ENCODE data around the gene PKN2.

The PKN2 gene

GRCh38 chr1:88698140-88698539 lies 14.1 kb downstream of the PKN2 start:
- Histone ChIP-seq H3K9ac (ENCODE audit: low read length) (no peak overlapping the region), H3K9me3 (replicated peaks; ENCODE audit: insufficient read depth, low read length) (no peaks in the 10 kb centered on the region), H3F3A (ENCODE audit: insufficient read depth, low read length) (peaks cover 4% of the 10 kb centered on the region; the same call in 1 of the 2 replicates), H3K9me2 (replicated peaks; ENCODE audit: insufficient read depth, low read length) (no peaks in the 10 kb centered on the region), H4K20me1 (ENCODE audit: insufficient read depth, low read length) (peaks cover 9% of the 10 kb centered on the region; the same call in 1 of the 2 replicates), H3K4me3 (ENCODE audit: low read length) (no peak overlapping the region), H3K79me2 (ENCODE audit: low read length) (peaks cover 85% of the 10 kb centered on the region), H3K4me2 (ENCODE audit: low read depth, low read length) (no peak overlapping the region), H3K27ac (ENCODE audit: low read length) (no peak overlapping the region), H3K27me3 (replicated peaks; ENCODE audit: insufficient read depth, low read length) (no peaks in the 10 kb centered on the region), H3K4me1 (ENCODE audit: low read length) (peaks cover 17% of the 10 kb centered on the region), H3K36me3 (replicated peaks; ENCODE audit: insufficient read depth, low read length) (no peaks in the 10 kb centered on the region), H2AFZ (ENCODE audit: low read length) (no peak overlapping the region)
- TF ChIP-seq EZH2 (optimal IDR thresholded peaks at IDR 0.05; ENCODE audit: low read depth, low read length): no peak
- TF ChIP-seq EZH2phosphoT487 (IDR thresholded peaks at IDR 0.05; ENCODE audit: low read length): no peak
- TF ChIP-seq CTCF (IDR thresholded peaks at IDR 0.05; ENCODE audit: low read length): no peak
- no peak for DNase-seq

- Histone ChIP-seq H3K4me3 (ENCODE audit: low read length) (no peak overlapping the region), H3F3A (ENCODE audit: insufficient read depth, low read length) (peaks cover 4% of the 10 kb centered on the region; the same call in 1 of the 2 replicates), H2AFZ (ENCODE audit: low read length) (no peak overlapping the region), H3K9ac (ENCODE audit: low read length) (no peak overlapping the region), H3K79me2 (ENCODE audit: low read length) (peaks cover 85% of the 10 kb centered on the region), H3K9me2 (replicated peaks; ENCODE audit: insufficient read depth, low read length) (no peaks in the 10 kb centered on the region), H3K36me3 (replicated peaks; ENCODE audit: insufficient read depth, low read length) (no peaks in the 10 kb centered on the region), H4K20me1 (ENCODE audit: insufficient read depth, low read length) (peaks cover 14% of the 10 kb centered on the region; the same call in 1 of the 2 replicates), H3K27me3 (replicated peaks; ENCODE audit: insufficient read depth, low read length) (no peaks in the 10 kb centered on the region), H3K4me2 (ENCODE audit: low read depth, low read length) (no peak overlapping the region), H3K27ac (ENCODE audit: low read length) (no peak overlapping the region), H3K4me1 (ENCODE audit: low read length) (peaks cover 17% of the 10 kb centered on the region), H3K9me3 (replicated peaks; ENCODE audit: insufficient read depth, low read length) (no peaks in the 10 kb centered on the region)
- no peak for DNase-seq
- TF ChIP-seq CTCF (IDR thresholded peaks at IDR 0.05; ENCODE audit: low read length) (no peak), EZH2 (optimal IDR thresholded peaks at IDR 0.05; ENCODE audit: low read depth, low read length) (no peak), EZH2phosphoT487 (IDR thresholded peaks at IDR 0.05; ENCODE audit: low read length) (no peak)
These were observed 14.7 kb downstream of the PKN2 start for GRCh38 chr1:88698764-88699163.

- Histone ChIP-seq H3K27me3 (replicated peaks; ENCODE audit: insufficient read depth, low read length) (no peaks in the 10 kb centered on the region), H3K9me2 (replicated peaks; ENCODE audit: insufficient read depth, low read length) (no peaks in the 10 kb centered on the region), H3K36me3 (replicated peaks; ENCODE audit: insufficient read depth, low read length) (no peaks in the 10 kb centered on the region), H3K9ac (ENCODE audit: low read length) (no peak overlapping the region), H3K27ac (ENCODE audit: low read length) (no peak overlapping the region), H3K4me1 (ENCODE audit: low read length) (peaks cover 17% of the 10 kb centered on the region), H3K79me2 (ENCODE audit: low read length) (peaks cover 85% of the 10 kb centered on the region), H2AFZ (ENCODE audit: low read length) (no peak overlapping the region), H3K4me2 (ENCODE audit: low read depth, low read length) (no peak overlapping the region), H4K20me1 (ENCODE audit: insufficient read depth, low read length) (peaks cover 10% of the 10 kb centered on the region; the same call in 1 of the 2 replicates), H3F3A (ENCODE audit: insufficient read depth, low read length) (peaks cover 4% of the 10 kb centered on the region; the same call in 1 of the 2 replicates), H3K9me3 (replicated peaks; ENCODE audit: insufficient read depth, low read length) (no peaks in the 10 kb centered on the region), H3K4me3 (ENCODE audit: low read length) (no peak overlapping the region)
- DNase-seq: no peak
- TF ChIP-seq EZH2 (optimal IDR thresholded peaks at IDR 0.05; ENCODE audit: low read depth, low read length) (no peak), CTCF (IDR thresholded peaks at IDR 0.05; ENCODE audit: low read length) (no peak), EZH2phosphoT487 (IDR thresholded peaks at IDR 0.05; ENCODE audit: low read length) (no peak)
These were observed 16.4 kb downstream of the PKN2 start for GRCh38 chr1:88700425-88701013.
